ENCODE data around the gene CSRNP3.
A peak's percentile ranks its signal among the peaks of the same experiment; 100 is the strongest.
"Not testable (repeated sequence)": the region's sequence is repeated elsewhere in the genome, so short reads cannot be mapped to it uniquely, and the experiment has no call there.

The CSRNP3 gene

DNA sequence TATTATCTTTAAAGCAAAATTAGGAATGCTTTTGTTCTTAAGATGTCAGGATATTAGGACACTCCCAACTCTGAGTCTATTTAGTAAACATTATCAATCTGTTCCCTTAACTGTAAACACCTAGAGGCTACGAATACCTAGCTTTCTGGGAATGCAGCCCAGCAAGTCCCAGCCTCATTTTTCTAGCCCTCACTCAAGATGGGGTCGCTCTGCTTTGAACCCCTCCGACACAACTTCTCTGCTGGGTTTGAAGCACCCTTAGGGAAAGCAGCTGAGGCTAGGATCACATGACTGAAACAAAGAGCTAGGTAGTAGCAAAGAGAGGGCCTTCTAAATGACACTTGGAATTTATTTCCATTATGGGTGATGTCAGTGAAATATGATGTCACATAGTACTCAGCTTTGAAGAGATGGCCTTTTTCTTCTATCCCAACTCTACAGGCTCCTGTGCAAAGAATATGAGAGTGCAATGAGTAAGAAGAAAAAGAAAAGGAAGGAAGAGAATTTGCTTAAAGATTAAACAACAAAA lies 114.7 kb downstream of the CSRNP3 start:
- 100% methylated on average over 3 of the region's 3 CpGs for WGBS (ENCODE audit: insufficient coverage)
- no peaks in the 10 kb centered on the region for H3K36me3 ChIP-seq (ENCODE audit: control insufficient read depth in 4 of 4, insufficient read depth in 4 of 4, low read length in 3 of 4)
- H3K4me3 ChIP-seq (ENCODE audit: control insufficient read depth in 1 of 7, extremely low read depth in 1 of 7, insufficient read depth in 4 of 7, low read depth in 2 of 7, low read length in 6 of 7), result no peak overlapping the region
- no peaks in the 10 kb centered on the region for H3K9me3 ChIP-seq (ENCODE audit: control extremely low read depth in 1 of 5, control insufficient read depth in 4 of 5, insufficient read depth in 2 of 5, low read depth in 1 of 5, low read length in 4 of 5)
- POLR2A ChIA-PET, result no interaction called here
- CTCF ChIA-PET, result interaction anchor here (1.2 kb wide), 1 partner anchor 20 kb away, joined by 4 read pairs; no protein-coding TSS in a partner anchor
- no peak for DNase-seq
- no peak overlapping the region for H3K27ac ChIP-seq (ENCODE audit: insufficient read depth in 1 of 2, low read depth in 1 of 2, low read length in 2 of 2, poor library complexity in 1 of 2, severe bottlenecking in 2 of 2)
- H3K27me3 ChIP-seq (replicated peaks in 2 of 5; ENCODE audit: control insufficient read depth in 4 of 5, insufficient read depth in 5 of 5, low read length in 4 of 5), result no peaks in the 10 kb centered on the region
- no peaks in the 10 kb centered on the region for H3K4me1 ChIP-seq (ENCODE audit: control extremely low read depth in 1 of 4, control insufficient read depth in 4 of 4, insufficient read depth in 4 of 4, low read length in 3 of 4)

DNA sequence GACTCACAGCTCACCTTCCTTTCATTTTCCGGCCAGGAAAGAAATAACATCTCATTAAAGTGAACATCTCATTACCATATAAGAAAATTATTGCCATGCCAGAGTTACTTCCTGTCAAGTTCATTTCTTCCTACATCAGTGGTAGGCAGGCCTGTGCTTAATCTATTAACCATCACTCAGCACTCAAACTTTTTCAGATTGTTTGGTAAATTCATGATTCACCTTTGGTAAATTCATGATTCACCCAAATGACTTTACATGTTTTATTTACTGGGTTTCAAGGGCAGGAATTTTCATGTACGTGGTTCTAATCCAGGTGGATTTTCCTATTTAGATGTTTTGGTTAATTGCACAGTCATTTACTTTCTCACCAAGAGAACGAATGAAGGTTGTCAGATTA lies 116.5 kb downstream of the CSRNP3 start:
- Histone ChIP-seq H3K4me3 (ENCODE audit: control insufficient read depth in 1 of 7, extremely low read depth in 1 of 7, insufficient read depth in 4 of 7, low read depth in 2 of 7, low read length in 6 of 7) (no peak overlapping the region), H3K27ac (ENCODE audit: insufficient read depth in 1 of 2, low read depth in 1 of 2, low read length in 2 of 2, poor library complexity in 1 of 2, severe bottlenecking in 2 of 2) (no peak overlapping the region), H3K36me3 (ENCODE audit: control insufficient read depth in 4 of 4, insufficient read depth in 4 of 4, low read length in 3 of 4) (no peaks in the 10 kb centered on the region), H3K4me1 (ENCODE audit: control extremely low read depth in 1 of 4, control insufficient read depth in 4 of 4, insufficient read depth in 4 of 4, low read length in 3 of 4) (no peaks in the 10 kb centered on the region), H3K9me3 (ENCODE audit: control extremely low read depth in 1 of 5, control insufficient read depth in 4 of 5, insufficient read depth in 2 of 5, low read depth in 1 of 5, low read length in 4 of 5) (no peaks in the 10 kb centered on the region), H3K27me3 (replicated peaks in 2 of 5; ENCODE audit: control insufficient read depth in 4 of 5, insufficient read depth in 5 of 5, low read length in 4 of 5) (no peaks in the 10 kb centered on the region)
- 93% methylated on average over 2 of the region's 3 CpGs for WGBS (ENCODE audit: insufficient coverage)
- DNase-seq, result no peak
- ChIA-PET POLR2A (no interaction called here), CTCF (no interaction called here)

DNA sequence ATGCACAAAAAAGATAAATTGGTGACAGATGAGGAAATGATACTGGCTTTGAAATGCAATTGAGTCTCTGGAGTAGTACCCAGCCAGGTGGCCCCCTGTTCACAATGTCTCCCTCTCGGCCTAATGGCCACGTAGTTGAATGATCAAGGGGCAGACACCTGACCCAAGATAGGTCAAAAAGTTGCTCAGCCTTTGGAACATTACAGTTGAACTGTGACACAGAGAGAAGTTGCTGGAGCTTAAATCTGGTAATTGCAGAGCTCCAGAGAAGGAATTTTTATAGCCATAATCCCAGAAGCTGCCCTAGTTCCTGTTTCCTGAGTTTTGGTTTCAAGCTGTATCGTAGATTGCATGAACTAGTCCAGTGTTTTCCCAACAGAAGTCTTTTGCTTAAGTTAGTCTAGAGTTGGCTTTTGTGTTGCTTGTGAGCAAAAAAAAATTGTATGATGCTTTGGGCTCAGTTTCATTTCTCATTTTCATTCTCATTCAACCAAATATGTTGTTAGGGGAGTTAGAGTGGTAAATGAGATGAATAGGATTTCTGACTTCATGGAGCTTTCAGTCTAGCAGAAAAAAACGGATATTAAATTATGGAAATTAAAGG lies 117.9 kb downstream of the CSRNP3 start:
- ChIA-PET CTCF (interaction anchor here (1.2 kb wide), 1 partner anchor 23 kb away, joined by 3 read pairs; no protein-coding TSS in a partner anchor), POLR2A (interaction anchor here (0.5 kb wide), 1 partner anchor 23 kb away, joined by 4 read pairs; no protein-coding TSS in a partner anchor)
- Histone ChIP-seq H3K9me3 (ENCODE audit: control extremely low read depth in 1 of 5, control insufficient read depth in 4 of 5, insufficient read depth in 2 of 5, low read depth in 1 of 5, low read length in 4 of 5) (peaks cover 0 to 5% (median 0%) of the 10 kb centered on the region in 5 experiments), H3K4me1 (ENCODE audit: control extremely low read depth in 1 of 4, control insufficient read depth in 4 of 4, insufficient read depth in 4 of 4, low read length in 3 of 4) (no peaks in the 10 kb centered on the region), H3K27me3 (replicated peaks in 2 of 5; ENCODE audit: control insufficient read depth in 4 of 5, insufficient read depth in 5 of 5, low read length in 4 of 5) (no peaks in the 10 kb centered on the region), H3K4me3 (ENCODE audit: control insufficient read depth in 1 of 7, extremely low read depth in 1 of 7, insufficient read depth in 4 of 7, low read depth in 2 of 7, low read length in 6 of 7) (no peak overlapping the region), H3K36me3 (ENCODE audit: control insufficient read depth in 4 of 4, insufficient read depth in 4 of 4, low read length in 3 of 4) (no peaks in the 10 kb centered on the region), H3K27ac (ENCODE audit: insufficient read depth in 1 of 2, low read depth in 1 of 2, low read length in 2 of 2, poor library complexity in 1 of 2, severe bottlenecking in 2 of 2) (no peak overlapping the region)
- no peak for DNase-seq
- no CpG with 5 or more reads among the region's 4 CpGs for WGBS (ENCODE audit: insufficient coverage)

DNA sequence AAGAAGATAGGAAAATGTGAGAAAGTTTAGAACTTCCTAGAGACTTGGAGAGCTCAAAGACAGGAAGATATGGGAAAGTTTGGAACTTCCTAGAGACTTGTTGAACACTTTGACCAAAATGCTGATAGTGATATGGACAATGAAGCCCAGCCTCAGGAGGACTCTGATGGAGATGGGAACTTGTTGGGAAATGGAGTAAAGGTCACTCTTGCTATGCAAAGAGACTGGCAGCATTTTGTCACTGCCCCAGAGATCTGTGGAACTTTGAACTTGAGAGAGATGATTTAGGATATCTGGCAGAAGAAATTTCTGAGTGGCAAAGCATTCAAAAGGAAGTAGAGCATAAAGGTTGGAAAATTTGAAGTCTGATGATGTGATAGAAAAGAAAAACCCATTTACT lies 121.5 kb downstream of the CSRNP3 start:
- H3K4me1 ChIP-seq (ENCODE audit: control extremely low read depth in 1 of 4, control insufficient read depth in 4 of 4, insufficient read depth in 4 of 4, low read length in 3 of 4); H3K27me3 ChIP-seq (replicated peaks in 2 of 5; ENCODE audit: control insufficient read depth in 4 of 5, insufficient read depth in 5 of 5, low read length in 4 of 5); CTCF ChIA-PET; H3K4me3 ChIP-seq (ENCODE audit: control insufficient read depth in 1 of 7, extremely low read depth in 1 of 7, insufficient read depth in 4 of 7, low read depth in 2 of 7, low read length in 6 of 7); H3K27ac ChIP-seq (ENCODE audit: insufficient read depth in 1 of 2, low read depth in 1 of 2, low read length in 2 of 2, poor library complexity in 1 of 2, severe bottlenecking in 2 of 2); H3K9me3 ChIP-seq (ENCODE audit: control extremely low read depth in 1 of 5, control insufficient read depth in 4 of 5, insufficient read depth in 2 of 5, low read depth in 1 of 5, low read length in 4 of 5); H3K36me3 ChIP-seq (ENCODE audit: control insufficient read depth in 4 of 4, insufficient read depth in 4 of 4, low read length in 3 of 4); DNase-seq; POLR2A ChIA-PET: not testable (repeated sequence)

DNA sequence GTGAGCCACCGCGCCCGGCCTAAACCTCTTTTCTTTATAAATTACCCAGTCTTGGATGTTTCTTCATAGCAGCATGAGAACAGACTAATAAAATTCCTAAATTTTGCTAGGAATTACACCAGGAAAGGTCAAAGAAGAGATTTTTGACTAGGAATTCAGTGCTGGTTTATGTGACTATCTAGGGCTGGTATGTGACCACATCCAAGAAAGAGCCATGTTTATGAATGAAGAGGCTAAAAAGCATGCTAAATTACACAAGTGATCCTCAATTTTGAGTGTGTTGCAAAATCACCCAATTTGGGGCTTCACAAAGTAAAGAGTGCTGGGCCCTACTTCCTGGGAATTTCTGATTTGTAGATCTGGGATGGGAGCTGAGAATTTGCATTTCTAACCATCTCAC lies 123.6 kb downstream of the CSRNP3 start:
- POLR2A ChIA-PET, result no interaction called here

DNA sequence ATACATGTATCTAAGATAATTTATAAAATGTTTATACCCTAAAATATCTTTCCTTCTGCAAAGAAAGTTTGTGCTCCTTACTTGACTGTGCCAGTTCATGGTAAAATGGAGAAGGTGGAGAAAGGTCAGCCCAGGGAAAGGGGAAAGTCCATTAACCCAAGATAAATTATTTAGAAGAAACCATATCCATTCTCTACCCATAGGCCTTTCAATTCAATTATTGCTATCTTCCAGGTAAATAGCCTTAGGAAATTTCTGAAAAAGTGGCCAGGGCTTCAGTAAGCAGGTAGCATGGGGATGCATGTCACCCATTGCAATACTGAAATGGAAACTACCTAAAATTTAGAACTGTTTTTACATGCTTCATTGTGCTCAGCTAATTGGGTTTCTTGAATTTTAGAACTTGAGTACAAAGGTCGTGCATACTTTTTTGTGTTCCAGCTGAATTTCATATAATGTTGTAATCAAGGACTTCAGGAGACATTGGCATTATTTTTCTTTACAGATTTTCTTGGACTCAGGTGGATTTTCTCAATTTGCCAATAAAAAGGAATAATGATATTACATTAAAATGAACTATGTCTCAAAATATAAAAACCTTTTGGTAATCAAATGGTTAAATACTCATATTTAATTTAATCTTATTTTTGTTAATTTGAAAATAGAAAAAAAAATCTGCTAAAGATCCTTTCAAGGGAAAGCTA lies 124.9 kb downstream of the CSRNP3 start:
- no CpG with 5 or more reads among the region's 1 CpG for WGBS (ENCODE audit: insufficient coverage)
- Histone ChIP-seq H3K36me3 (ENCODE audit: control insufficient read depth in 4 of 4, insufficient read depth in 4 of 4, low read length in 3 of 4) (no peaks in the 10 kb centered on the region), H3K27me3 (replicated peaks in 2 of 5; ENCODE audit: control insufficient read depth in 4 of 5, insufficient read depth in 5 of 5, low read length in 4 of 5) (no peaks in the 10 kb centered on the region), H3K4me3 (ENCODE audit: control insufficient read depth in 1 of 7, extremely low read depth in 1 of 7, insufficient read depth in 4 of 7, low read depth in 2 of 7, low read length in 6 of 7) (no peak overlapping the region), H3K4me1 (ENCODE audit: control extremely low read depth in 1 of 4, control insufficient read depth in 4 of 4, insufficient read depth in 4 of 4, low read length in 3 of 4) (peaks cover 0 to 9% (median 1%) of the 10 kb centered on the region in 4 experiments), H3K27ac (ENCODE audit: insufficient read depth in 1 of 2, low read depth in 1 of 2, low read length in 2 of 2, poor library complexity in 1 of 2, severe bottlenecking in 2 of 2) (no peak overlapping the region), H3K9me3 (ENCODE audit: control extremely low read depth in 1 of 5, control insufficient read depth in 4 of 5, insufficient read depth in 2 of 5, low read depth in 1 of 5, low read length in 4 of 5) (peaks cover 0 to 6% (median 0%) of the 10 kb centered on the region in 5 experiments)
- ChIA-PET POLR2A (no interaction called here), CTCF (no interaction called here)
- no peak for DNase-seq

More for the DNA sequence above, 123.6 kb downstream of the CSRNP3 start:
- H3K9me3 ChIP-seq (ENCODE audit: control extremely low read depth in 1 of 5, control insufficient read depth in 4 of 5, insufficient read depth in 2 of 5, low read depth in 1 of 5, low read length in 4 of 5), result peaks cover 0 to 6% (median 0%) of the 10 kb centered on the region in 5 experiments
- H3K36me3 ChIP-seq (ENCODE audit: control insufficient read depth in 4 of 4, insufficient read depth in 4 of 4, low read length in 3 of 4), result no peaks in the 10 kb centered on the region
- H3K27ac ChIP-seq (ENCODE audit: insufficient read depth in 1 of 2, low read depth in 1 of 2, low read length in 2 of 2, poor library complexity in 1 of 2, severe bottlenecking in 2 of 2), result no peak overlapping the region
- no peaks in the 10 kb centered on the region for H3K27me3 ChIP-seq (replicated peaks in 2 of 5; ENCODE audit: control insufficient read depth in 4 of 5, insufficient read depth in 5 of 5, low read length in 4 of 5)
- DNase-seq, result no peak
- no CpG with 5 or more reads among the region's 3 CpGs for WGBS (ENCODE audit: insufficient coverage)
- H3K4me3 ChIP-seq (ENCODE audit: control insufficient read depth in 1 of 7, extremely low read depth in 1 of 7, insufficient read depth in 4 of 7, low read depth in 2 of 7, low read length in 6 of 7), result no peak overlapping the region
- CTCF ChIA-PET, result no interaction called here
- H3K4me1 ChIP-seq (ENCODE audit: control extremely low read depth in 1 of 4, control insufficient read depth in 4 of 4, insufficient read depth in 4 of 4, low read length in 3 of 4), result peaks cover 0 to 9% (median 1%) of the 10 kb centered on the region in 4 experiments

DNA sequence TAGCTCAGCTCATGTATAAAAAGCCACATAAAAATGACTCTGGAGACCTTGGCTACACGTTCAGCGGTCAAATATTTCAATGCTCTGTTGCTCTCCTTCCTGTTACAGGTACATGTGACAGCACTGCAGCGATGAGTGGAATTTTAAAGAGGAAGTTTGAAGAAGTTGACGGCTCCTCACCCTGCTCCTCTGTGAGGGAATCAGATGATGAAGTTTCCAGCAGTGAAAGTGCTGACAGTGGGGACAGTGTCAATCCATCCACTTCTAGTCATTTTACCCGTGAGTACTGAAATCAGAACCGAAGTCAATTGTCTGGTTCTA lies 125.4 kb downstream of the CSRNP3 start:
- Histone ChIP-seq H3K4me3 (ENCODE audit: control insufficient read depth in 1 of 7, extremely low read depth in 1 of 7, insufficient read depth in 4 of 7, low read depth in 2 of 7, low read length in 6 of 7) (no peak overlapping the region), H3K36me3 (ENCODE audit: control insufficient read depth in 4 of 4, insufficient read depth in 4 of 4, low read length in 3 of 4) (no peaks in the 10 kb centered on the region), H3K4me1 (ENCODE audit: control extremely low read depth in 1 of 4, control insufficient read depth in 4 of 4, insufficient read depth in 4 of 4, low read length in 3 of 4) (peaks cover 0 to 9% (median 1%) of the 10 kb centered on the region in 4 experiments), H3K27ac (ENCODE audit: insufficient read depth in 1 of 2, low read depth in 1 of 2, low read length in 2 of 2, poor library complexity in 1 of 2, severe bottlenecking in 2 of 2) (no peak overlapping the region), H3K27me3 (replicated peaks in 2 of 5; ENCODE audit: control insufficient read depth in 4 of 5, insufficient read depth in 5 of 5, low read length in 4 of 5) (no peaks in the 10 kb centered on the region), H3K9me3 (ENCODE audit: control extremely low read depth in 1 of 5, control insufficient read depth in 4 of 5, insufficient read depth in 2 of 5, low read depth in 1 of 5, low read length in 4 of 5) (peaks cover 0 to 6% (median 0%) of the 10 kb centered on the region in 5 experiments)
- WGBS (ENCODE audit: insufficient coverage), result 19% methylated on average over 4 of the region's 6 CpGs
- DNase-seq, result peak; percentile 10 to 65 (median 48)
- ChIA-PET POLR2A (no interaction called here), CTCF (no interaction called here)

Measured in common myeloid progenitor, CD34-positive (primary cell).